CD14-positive monocyte (primary cell): ENCODE data around the gene DHCR24. TPM values are rescaled to one million over a fixed set of nuclear protein-coding genes. Genes with fewer than 3 reads are reported as not detected.
A peak's percentile ranks its signal among the peaks of the same experiment; 100 is the strongest.

Source experiments
- DNase-seq, 3 donors: peaks; one replicate each; pipeline ENCODE4 v3.0.0-alpha.2; 2011 to 2022
- H2AFZ ChIP-seq: 2 replicates; pipeline ENCODE4 v1.6.0; 2012; ENCODE audit warnings: mild to moderate bottlenecking, low read depth, low read length, inconsistent platforms; ENCODE audit not compliant: insufficient read depth, poor library complexity, severe bottlenecking
- H3K27ac ChIP-seq, 2 donors: 1 replicate in 1 of 2; 2 replicates in 1 of 2; pipeline ENCODE4 v1.5.1; 2012 to 2013; ENCODE audit warnings: low read length in 2 of 2, control low read depth in 1 of 2, inconsistent platforms in 1 of 2, low read depth in 1 of 2, mild to moderate bottlenecking in 1 of 2
- H3K27me3 ChIP-seq, 2 donors: one replicate each; pipeline versions ENCODE4 v1.6.0 to v1.6.1; 2011 to 2013; ENCODE audit warnings: low read length in 2 of 2; ENCODE audit not compliant: control insufficient read depth in 2 of 2, insufficient read depth in 2 of 2
- H3K36me3 ChIP-seq, 2 donors: replicated peaks in 1 of 2; 1 replicate in 1 of 2; 2 replicates in 1 of 2; pipeline versions ENCODE4 v1.5.1 to v1.6.1; 2012 to 2013; ENCODE audit warnings: low read length in 2 of 2, control low read depth in 1 of 2, inconsistent platforms in 1 of 2, mild to moderate bottlenecking in 1 of 2; ENCODE audit not compliant: insufficient read depth in 2 of 2, control insufficient read depth in 1 of 2
- H3K4me1 ChIP-seq, 2 donors: 1 replicate in 1 of 2; 2 replicates in 1 of 2; pipeline versions ENCODE4 v1.5.1 to v1.6.1; 2012 to 2013; ENCODE audit warnings: low read length in 2 of 2, control low read depth in 1 of 2, inconsistent platforms in 1 of 2, mild to moderate bottlenecking in 1 of 2, moderate library complexity in 1 of 2; ENCODE audit not compliant: insufficient read depth in 2 of 2, control insufficient read depth in 1 of 2
- H3K4me2 ChIP-seq: replicated peaks from 2 replicates; pipeline ENCODE3; 2012; ENCODE audit warnings: low read length, moderate library complexity, mild to moderate bottlenecking; ENCODE audit not compliant: poor library complexity, severe bottlenecking; ENCODE audit errors: extremely low read depth
- H3K4me3 ChIP-seq, 3 experiments: fragments of 200-600 bp in 1 of 3; sonication (generic) in 1 of 3; replicated peaks in 1 of 3; 1 replicate in 2 of 3; 2 replicates in 1 of 3; pipeline ENCODE4 v1.5.1; 2011 to 2013; ENCODE audit warnings: low read length in 3 of 3, mild to moderate bottlenecking in 3 of 3, control low read depth in 2 of 3, low read depth in 2 of 3, inconsistent platforms in 1 of 3, moderate library complexity in 1 of 3
- H3K79me2 ChIP-seq: 2 replicates; pipeline ENCODE4 v1.6.0; 2012; ENCODE audit warnings: mild to moderate bottlenecking, control low read depth, inconsistent platforms, low read length, moderate library complexity; ENCODE audit not compliant: insufficient read depth
- H3K9ac ChIP-seq: 2 replicates; pipeline ENCODE4 v1.6.0; 2017; ENCODE audit warnings: low read length, mild to moderate bottlenecking; ENCODE audit not compliant: insufficient read depth, poor library complexity, severe bottlenecking
- H3K9me3 ChIP-seq, 2 donors: replicated peaks in 1 of 2; 1 replicate in 1 of 2; 2 replicates in 1 of 2; pipeline versions ENCODE4 v1.5.1 to v1.6.1; 2012 to 2013; ENCODE audit warnings: low read length in 2 of 2, control low read depth in 1 of 2; ENCODE audit not compliant: control insufficient read depth in 1 of 2, insufficient read depth in 1 of 2
- H4K20me1 ChIP-seq: 2 replicates; pipeline ENCODE4 v1.6.0; 2012; ENCODE audit warnings: mild to moderate bottlenecking, low read length, control low read depth, moderate library complexity; ENCODE audit not compliant: insufficient read depth
- H3K27ac Mint-ChIP-seq, 7 donors: one replicate each; pipeline ENCODE4 v1.8.0; 2020; ENCODE audit warnings: mild to moderate bottlenecking in 7 of 7, mixed read lengths in 7 of 7, moderate library complexity in 6 of 7, inconsistent platforms in 2 of 7
- H3K27me3 Mint-ChIP-seq, 3 donors: one replicate each; pipeline ENCODE4 v1.8.0; 2021 to 2022; ENCODE audit warnings: low read depth in 3 of 3, mild to moderate bottlenecking in 3 of 3, mixed read lengths in 3 of 3, moderate library complexity in 3 of 3, inconsistent platforms in 1 of 3
- H3K36me3 Mint-ChIP-seq, 2 donors: one replicate each; pipeline ENCODE4 v1.8.0; 2020; ENCODE audit warnings: mixed read lengths in 2 of 2, inconsistent platforms in 1 of 2, mild to moderate bottlenecking in 1 of 2
- H3K4me1 Mint-ChIP-seq: one replicate; pipeline ENCODE4 v1.8.0; 2020; ENCODE audit warnings: mild to moderate bottlenecking, mixed read lengths
- H3K4me3 Mint-ChIP-seq, 2 donors: one replicate each; pipeline ENCODE4 v1.8.0; 2020; ENCODE audit warnings: mild to moderate bottlenecking in 2 of 2, mixed read lengths in 2 of 2, moderate library complexity in 1 of 2
- H3K9me3 Mint-ChIP-seq, 7 donors: one replicate each; pipeline ENCODE4 v1.8.0; 2020 to 2022; ENCODE audit warnings: mixed read lengths in 7 of 7, mild to moderate bottlenecking in 6 of 7, moderate library complexity in 6 of 7, inconsistent platforms in 2 of 7
- WGBS: methylation state at CpG from one replicate; pipeline ENCODE4 v1.1.5; 2013; ENCODE audit warnings: missing lambda C conversion rate; ENCODE audit not compliant: insufficient coverage; 5-methylcytosine and 5-hydroxymethylcytosine counted together
- intact Hi-C, 2 donors: fragments of 100-400 bp; cut with micrococcal nuclease; formaldehyde crosslinking; loops; one replicate each; pipeline versions ENCODE4 v1.15.0 to v1.15.1; 2023
- polyA plus RNA-seq, 3 donors: library from polyadenylated mRNA; depleted of rRNA in 1 of 3; unstranded in 2 of 3; stranded (reverse) in 1 of 3; fragments of 300-500 nt in 2 of 3; fragments of >200 nt in 1 of 3; fragmentation: Illumina TruSeq in 2 of 3; gene quantifications; 1 replicate in 2 of 3; 2 replicates in 1 of 3; pipeline ENCODE4 v1.2.3, GENCODE V29; 2012 to 2021
- TF ChIP-seq, protein P1 (sequence below): fragments of 200-600 bp; IDR thresholded peaks from one replicate; pipeline ENCODE4 v1.8.0; 2022; ENCODE audit warnings: antibody characterized with exemption, mild to moderate bottlenecking

The DHCR24 gene
- polyA plus RNA-seq, 3 donors = 0.48 to 3.5 (median 3.0) TPM

DNA sequence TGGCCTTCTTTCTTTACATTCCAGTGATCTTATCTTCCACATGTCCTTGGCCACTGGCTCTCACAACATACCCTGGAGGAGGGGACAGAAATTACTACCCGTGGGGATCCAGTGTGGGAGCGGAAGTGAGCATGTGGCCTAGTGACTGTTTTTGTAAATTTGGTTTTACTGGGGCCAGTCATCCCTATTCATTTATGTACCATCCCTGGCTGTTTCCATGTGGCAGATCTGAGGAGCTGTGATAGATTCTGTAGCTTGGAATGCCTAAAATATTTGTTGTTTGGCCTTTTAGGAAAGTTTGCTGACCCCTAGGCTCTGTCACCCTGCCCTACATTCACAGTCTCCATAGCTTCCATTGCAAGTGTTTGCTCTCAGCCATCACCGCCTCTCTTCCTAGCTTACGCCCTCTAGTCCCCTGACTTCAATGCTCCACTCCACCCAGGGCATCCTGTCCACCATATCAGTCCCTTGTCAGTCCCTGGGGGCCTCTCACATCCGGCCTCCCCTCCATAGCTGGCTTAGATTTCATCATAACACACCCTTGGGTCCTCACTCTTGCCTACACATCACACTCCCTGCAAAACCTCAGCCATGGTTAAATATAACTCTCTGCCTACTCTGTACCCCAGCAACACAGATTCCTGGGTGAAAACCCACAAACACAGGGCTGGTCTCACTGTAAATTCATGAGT, 25.8 kb downstream of the DHCR24 start:
- no peak for DNase-seq
- Histone ChIP-seq H3K4me2 (no peak overlapping the region), H3K4me1 (peaks cover 0 to 7% of the 10 kb centered on the region in 2 donors), H3K36me3 (no peaks in the 10 kb centered on the region), H3K9ac (no peak overlapping the region), H3K27me3 (no peaks in the 10 kb centered on the region), H3K27ac (no peak overlapping the region), H3K9me3 (no peaks in the 10 kb centered on the region), H2AFZ (no peak overlapping the region), H3K79me2 (no peaks in the 10 kb centered on the region), H4K20me1 (no peaks in the 10 kb centered on the region), H3K4me3 (no peak overlapping the region)
- intact Hi-C loops = no loop called here
- Mint-ChIP-seq H3K4me1 (peaks cover 30% of the 10 kb centered on the region), H3K36me3 (peaks cover 15 to 40% of the 10 kb centered on the region in 2 donors), H3K4me3 (no peak overlapping the region), H3K9me3 (peaks cover 0 to 2% (median 0%) of the 10 kb centered on the region in 7 donors), H3K27ac (peak overlapping the region in 2 of 7 donors; percentile 35 to 61), H3K27me3 (peaks cover 0 to 2% (median 0%) of the 10 kb centered on the region in 3 donors)
- TF ChIP-seq, protein P1, sequence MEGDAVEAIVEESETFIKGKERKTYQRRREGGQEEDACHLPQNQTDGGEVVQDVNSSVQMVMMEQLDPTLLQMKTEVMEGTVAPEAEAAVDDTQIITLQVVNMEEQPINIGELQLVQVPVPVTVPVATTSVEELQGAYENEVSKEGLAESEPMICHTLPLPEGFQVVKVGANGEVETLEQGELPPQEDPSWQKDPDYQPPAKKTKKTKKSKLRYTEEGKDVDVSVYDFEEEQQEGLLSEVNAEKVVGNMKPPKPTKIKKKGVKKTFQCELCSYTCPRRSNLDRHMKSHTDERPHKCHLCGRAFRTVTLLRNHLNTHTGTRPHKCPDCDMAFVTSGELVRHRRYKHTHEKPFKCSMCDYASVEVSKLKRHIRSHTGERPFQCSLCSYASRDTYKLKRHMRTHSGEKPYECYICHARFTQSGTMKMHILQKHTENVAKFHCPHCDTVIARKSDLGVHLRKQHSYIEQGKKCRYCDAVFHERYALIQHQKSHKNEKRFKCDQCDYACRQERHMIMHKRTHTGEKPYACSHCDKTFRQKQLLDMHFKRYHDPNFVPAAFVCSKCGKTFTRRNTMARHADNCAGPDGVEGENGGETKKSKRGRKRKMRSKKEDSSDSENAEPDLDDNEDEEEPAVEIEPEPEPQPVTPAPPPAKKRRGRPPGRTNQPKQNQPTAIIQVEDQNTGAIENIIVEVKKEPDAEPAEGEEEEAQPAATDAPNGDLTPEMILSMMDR = no peak
- 63% methylated on average over 2 of the region's 5 CpGs for WGBS

DNA sequence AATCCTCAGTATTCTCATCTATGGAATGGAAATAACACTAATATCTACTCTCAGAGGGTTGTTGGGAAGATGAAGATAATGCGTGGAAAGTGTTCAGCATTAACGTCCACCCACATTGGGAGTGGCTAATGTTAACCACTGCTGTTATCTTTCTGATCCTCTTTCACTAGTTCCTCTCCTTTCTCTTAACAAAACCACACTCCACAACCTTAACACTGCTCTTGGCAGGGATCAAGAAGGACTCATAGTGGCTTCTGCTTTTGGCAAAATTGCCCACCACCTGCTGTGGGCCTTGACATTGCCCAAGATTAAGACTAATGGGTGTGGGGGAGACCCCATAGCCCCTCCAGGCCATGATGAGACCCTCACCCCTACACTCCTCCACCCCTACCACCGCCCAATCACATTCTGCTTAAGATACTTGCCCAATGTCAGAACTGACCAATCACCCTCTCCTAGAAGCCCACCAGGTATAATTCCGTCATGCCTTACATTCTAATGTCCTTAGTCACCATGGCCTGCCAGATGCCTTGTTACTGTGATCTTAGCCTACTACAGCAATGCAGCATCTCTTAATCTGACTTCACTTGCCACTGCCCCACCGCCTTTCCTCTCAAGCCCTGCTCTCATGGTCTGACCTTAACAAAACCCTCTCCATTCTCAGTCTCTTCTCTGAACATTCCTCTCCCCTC, 27.1 kb downstream of the DHCR24 start:
- H3K4me3 ChIP-seq = no peak overlapping the region
- WGBS = 95% methylated on average over 3 of the region's 5 CpGs
- no peak overlapping the region for H3K4me2 ChIP-seq
- no peaks in the 10 kb centered on the region for H4K20me1 ChIP-seq
- H3K27me3 ChIP-seq = no peaks in the 10 kb centered on the region
- no peaks in the 10 kb centered on the region for H3K36me3 ChIP-seq
- H3K9me3 Mint-ChIP-seq = peaks cover 0 to 2% (median 0%) of the 10 kb centered on the region in 7 donors
- peaks cover 0 to 7% of the 10 kb centered on the region in 2 donors for H3K4me1 ChIP-seq
- H3K36me3 Mint-ChIP-seq = peaks cover 18 to 39% of the 10 kb centered on the region in 2 donors
- peaks cover 0 to 2% (median 0%) of the 10 kb centered on the region in 3 donors for H3K27me3 Mint-ChIP-seq
- no peak overlapping the region for H3K4me3 Mint-ChIP-seq
- no peak for DNase-seq
- intact Hi-C loops = no loop called here
- H3K9me3 ChIP-seq = no peaks in the 10 kb centered on the region
- H3K9ac ChIP-seq = no peak overlapping the region
- peaks cover 30% of the 10 kb centered on the region for H3K4me1 Mint-ChIP-seq
- H3K79me2 ChIP-seq = no peaks in the 10 kb centered on the region
- TF ChIP-seq, protein P1 = no peak
- peak overlapping the region in 4 of 7 donors; percentile 14 to 77 (median 24) for H3K27ac Mint-ChIP-seq
- no peak overlapping the region for H2AFZ ChIP-seq
- no peak overlapping the region for H3K27ac ChIP-seq
